ENCODE data around the gene GATA6. TPM values are rescaled to one million over a fixed set of nuclear protein-coding genes. Genes with fewer than 3 reads are reported as not detected.

Gene GATA6
- total RNA-seq, 1 donor from 2014 or later: 53.0 TPM

DNA sequence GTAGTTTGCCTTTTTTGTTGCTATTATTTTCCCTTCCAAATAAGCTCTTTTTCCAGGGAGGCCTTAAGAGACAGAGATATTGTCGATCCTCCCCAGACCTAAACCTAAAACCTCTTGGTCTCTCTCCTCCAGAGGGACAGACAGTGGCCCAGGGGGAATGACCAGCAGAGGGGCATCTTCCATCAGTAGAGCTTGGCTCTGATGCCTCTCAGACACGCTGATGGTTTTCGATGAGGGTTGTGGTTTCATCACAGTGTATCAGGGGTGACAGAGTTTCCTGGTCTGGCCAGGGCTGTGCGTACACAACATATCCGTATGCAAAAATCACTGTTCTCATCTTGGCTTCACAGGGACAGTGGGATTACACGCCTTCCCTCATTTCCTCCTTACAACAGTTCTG lies 68.6 kb downstream of the GATA6 start:
- no peak for DNase-seq (ENCODE audit: low spot score)

DNA sequence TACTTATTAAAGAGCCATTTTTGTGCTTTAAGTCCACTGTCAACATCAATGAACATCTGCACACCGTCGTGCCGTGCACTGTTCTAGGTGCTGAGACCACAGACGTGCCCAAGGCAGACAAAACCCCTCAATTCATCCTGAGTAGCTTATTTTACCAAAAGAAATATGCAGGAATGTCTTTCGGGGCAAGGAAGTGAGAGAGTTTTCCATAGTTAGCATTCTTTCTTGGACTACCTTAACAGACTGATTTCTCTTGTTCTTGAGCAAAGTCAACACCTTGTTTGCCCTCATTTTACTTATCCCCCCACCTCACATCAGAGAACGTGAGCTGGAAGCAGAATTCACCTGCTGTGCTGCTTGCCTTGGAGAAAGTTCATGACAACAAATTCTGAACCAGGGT lies 69.3 kb downstream of the GATA6 start:
- DNase-seq (ENCODE audit: low spot score): no peak

DNA sequence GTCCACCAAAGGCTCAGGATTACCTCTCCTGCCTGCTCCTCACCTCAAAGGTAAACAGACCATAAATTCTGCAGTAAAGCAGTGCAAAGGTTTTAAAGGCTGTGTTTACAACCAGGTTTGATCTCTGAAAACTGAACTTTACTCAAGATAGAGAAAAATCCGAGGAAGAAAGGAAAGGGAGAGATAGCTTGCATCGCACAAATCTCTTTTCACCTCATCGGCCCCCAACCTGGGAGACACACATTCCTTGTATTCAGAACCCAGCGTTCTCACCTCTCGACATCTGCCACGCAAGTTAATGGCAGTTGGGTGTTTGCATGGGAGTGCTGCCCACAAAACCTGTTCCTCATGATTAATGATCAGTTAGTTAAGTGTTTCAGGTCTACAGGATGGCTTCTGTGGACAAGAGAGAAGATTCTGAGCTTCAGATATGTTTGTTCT lies 72.6 kb downstream of the GATA6 start:
- DNase-seq (ENCODE audit: low spot score): no peak

DNA sequence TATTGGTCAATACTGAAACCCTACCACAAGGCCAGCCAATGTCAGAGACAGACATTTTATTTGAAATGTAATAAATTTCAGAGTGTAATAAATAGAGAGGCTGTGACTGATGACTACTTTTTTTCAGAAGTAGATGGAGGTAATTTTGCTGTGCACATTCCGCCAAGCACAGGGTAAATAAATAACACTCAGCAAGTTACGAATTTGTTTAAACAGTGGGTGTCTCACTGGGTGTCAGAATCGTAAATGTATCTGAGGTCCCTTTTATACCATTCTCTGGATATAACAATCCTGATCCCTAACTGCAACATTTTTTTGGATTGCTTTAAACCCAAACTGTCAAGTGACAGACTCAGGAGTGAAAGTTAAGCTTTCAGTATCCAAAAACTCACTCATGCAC lies 74.1 kb downstream of the GATA6 start:
- no peak for DNase-seq (ENCODE audit: low spot score)

DNA sequence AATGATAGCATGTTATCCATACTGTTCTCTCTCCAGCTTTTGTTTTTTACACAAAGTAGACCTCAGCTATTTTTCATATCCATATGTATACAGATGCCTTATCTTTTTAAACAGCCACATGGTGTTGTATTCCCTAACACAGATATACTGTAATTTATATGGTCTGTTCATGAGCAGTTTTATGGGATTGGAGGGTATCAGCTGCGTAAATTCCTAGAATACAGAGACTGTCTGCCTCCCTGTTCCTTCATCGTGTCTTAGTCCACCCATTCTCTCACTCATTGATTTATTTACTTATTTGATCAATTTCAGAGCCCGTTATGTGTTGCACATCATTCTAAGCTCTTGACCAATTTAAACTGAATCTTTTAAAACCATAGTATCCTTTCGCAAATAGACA lies 80.6 kb downstream of the GATA6 start:
- DNase-seq (ENCODE audit: low spot score): no peak

DNA sequence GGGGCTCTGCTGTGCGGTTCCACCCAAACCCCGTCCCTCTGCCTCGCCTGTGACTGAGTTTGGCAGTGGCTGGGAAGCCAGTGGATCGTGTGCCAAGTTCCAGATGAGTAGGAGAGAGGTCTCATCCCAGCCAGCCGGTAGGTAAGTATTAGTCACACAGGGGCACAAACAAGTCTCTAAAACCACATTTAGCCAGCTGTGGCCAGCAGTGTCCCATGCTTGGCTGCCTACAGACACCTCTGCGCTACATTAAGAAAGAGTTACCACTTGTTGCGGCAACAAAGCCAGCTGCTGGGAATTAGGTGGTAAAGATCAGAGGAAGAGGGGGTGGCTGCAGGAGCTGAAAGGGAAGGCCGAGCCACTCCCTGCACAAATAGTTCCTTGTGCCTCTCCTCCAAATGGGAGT lies 81.2 kb downstream of the GATA6 start:
- DNase-seq (ENCODE audit: low spot score): no peak

Other genes with a start within 250 kb of the GATA6 start
- 8.9 TPM for gene CTAGE1, start 248.3 kb downstream of the GATA6 start, total RNA-seq (ENCODE audit: insufficient read depth, low replicate concordance)

Measured in umbilical cord (tissue), 2 donors.